ENCODE results near the gene COPS7A.

COPS7A gene

DNA sequence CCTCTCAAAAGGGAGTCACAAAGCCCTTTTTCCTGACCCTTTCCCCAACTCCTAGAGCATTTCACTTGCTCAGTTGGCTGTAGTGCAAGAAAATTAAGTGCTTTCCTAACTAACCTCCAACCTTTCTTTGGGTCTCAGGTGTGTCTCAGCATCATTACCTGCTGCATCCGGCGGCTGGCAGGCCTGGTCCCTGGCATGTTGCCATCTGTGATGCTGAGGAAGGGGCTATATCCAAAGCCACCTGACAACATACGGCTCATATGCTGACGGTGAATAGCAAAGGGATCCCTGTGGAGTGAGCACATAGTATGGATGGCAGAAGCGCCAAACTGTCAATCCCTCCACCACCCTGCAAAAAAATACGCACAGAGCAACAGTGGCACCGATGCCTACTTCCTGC, 27.9 kb downstream of the COPS7A start:
- no peak for DNase-seq (ENCODE audit: low spot score)

DNA sequence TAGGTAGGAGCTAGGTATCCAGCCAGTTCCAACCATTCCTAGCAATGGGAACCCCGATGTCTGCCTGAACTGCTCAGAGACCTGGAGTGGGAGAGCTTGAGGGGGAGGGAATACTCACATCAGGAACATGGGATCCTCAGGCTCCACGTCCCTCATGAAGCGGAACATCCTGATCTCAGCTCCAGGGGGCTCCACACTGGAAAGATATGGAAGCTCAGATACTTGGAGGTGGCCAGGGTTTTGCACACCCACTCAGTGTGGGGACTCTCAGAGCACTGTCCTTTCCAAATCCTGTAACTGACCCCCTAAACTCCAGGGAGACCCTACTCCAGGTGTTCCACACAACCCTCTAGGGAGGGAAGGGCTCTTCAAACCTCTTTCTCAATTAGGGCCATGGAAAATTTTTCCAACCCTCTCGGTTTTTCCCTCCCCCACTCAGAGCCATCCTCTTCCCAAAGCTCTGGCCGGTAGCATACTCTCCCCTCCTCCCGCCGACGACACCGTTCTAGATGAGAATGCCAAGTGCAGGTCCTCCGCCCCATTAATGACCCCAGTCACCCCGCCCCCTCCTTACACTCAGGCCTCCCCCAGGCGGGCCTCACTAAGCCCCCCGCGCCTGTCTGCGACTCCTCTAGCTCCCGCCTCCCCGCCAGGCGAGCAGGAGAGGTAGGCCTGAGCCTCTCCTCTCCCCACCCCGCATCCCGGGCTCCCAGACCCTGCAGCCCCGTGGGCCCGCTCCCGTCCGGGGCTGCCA, 28.5 kb downstream of the COPS7A start:
- no peak for DNase-seq (ENCODE audit: low spot score)

DNA sequence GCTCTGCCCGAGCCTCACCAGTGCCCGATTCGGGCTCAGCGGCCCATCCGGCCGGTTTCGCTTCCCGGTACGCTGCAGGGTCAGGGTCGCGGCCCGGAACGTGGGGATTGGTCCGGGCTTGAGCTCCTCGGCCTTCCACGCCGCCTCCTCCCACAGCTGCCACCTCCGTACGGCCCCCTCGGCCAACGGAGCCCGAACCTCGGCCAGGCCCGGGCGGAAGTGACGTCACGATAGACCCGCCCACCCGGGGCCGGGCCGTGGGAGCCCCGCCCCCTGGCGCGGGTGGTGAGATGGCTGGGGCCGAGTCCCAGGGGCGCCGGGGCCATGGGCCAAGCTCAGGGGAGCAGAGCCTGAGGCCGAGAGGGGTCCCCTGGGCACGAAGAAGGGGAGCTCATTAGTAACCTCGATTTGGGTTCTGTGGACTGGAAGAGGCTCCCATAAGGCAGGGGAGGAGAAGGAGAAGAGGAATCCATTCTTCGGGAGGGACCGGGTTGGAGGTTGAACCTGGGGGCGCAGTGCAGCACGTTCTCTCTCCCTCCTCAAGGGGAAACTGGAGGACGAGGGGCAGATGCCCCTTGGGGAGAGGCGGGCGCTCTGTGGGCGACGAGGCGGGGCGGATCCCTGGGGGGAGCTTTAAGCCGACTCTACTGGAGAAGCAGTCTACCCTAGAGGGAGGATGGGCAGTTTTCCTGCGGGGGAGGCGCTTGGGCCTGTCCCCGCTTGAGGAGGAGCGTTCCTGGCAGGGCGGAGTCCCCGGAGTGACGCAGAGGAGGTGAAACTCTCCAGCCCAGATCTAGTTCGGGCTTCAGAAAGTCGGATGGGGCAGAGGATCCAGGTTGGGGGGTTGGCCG, 29.3 kb downstream of the COPS7A start, which contains the start of gene MLF2:
MLF2 (minus strand) TSS at position 221 of the 851 bp plus-strand sequence. CDS start 807 bp downstream, outside the sequence.
- DNase-seq (ENCODE audit: low spot score): peak; percentile 98

DNA sequence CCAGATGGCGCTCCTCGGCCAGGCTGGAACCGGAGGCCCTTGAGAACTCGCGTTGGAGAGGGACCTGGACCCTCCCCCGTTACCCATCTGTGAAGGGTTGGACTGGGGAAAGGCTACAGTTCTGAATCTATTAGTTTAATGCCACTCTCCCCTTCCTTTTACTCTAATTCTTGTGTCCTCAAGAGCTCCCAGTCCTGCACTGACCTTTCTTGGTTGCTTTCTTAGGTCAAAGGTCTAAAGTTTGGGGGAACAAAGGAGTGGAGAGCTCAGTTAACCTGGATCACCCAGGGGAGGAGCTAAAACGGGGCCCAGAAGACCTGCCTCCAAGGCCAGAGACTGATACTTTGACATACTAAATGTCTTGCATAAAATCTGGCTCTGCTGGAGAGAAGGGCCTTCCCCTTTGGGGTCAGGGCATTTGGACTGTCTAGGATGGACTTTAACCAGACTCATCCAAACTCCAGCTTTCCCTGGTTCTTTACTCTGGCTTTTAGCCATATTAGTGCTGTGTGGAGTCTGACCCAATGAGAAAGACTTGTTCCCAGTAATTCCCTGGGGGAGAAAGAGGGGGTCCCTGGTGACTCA, 30.0 kb downstream of the COPS7A start:
- DNase-seq (ENCODE audit: low spot score): no peak

DNA sequence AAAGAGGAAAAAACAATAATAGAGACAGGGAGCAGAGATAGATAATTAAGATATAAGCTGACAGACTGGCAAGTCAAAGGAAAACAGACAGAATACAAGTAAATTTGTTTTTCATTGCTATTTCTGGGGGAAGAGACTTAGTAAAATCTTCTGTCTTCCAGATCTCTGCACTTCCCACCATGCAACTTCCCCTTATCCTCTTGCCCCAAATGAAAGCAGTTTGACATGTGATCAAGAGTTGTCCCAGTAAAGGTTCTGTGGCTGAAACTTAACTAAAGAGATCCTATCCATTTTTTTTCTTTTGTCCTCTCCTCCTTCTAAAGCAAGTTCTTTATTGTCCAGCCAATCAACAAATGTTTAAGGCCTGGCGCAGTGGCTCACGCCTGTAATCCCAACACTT, 30.6 kb downstream of the COPS7A start:
- no peak for DNase-seq (ENCODE audit: low spot score)

DNA sequence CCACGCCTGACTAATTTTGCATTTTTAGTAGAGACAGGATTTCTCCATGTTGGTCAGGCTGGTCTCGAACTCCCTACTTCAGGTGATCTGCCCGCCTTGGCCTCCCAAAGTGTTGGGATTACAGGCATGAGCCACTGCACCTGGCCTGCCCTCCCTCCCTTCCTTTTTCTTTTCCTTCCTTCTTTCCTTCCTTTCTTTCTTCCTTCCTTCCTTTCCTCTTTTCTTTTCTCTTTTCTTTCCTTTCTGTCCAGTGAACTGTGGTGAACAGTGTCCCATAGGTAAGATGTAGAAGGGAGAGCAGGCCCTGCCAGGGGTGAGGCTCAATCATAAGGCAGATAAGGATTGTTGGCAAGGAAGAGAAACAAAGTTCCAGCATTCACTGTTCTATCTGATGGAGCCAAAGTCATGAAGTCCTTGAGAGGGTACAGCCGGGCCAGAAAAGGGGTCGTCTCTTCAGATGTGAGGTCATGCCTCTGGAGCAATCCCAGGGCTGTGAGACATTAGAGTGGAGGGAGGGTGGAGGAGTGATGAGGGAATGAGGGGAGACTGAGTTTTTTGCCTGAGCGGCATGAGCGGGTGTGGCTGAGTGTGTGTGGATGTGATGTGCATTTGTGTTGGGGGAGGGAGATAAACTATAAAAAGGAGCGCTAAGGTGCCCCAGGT, 33.3 kb downstream of the COPS7A start:
- DNase-seq (ENCODE audit: low spot score): no peak

DNA sequence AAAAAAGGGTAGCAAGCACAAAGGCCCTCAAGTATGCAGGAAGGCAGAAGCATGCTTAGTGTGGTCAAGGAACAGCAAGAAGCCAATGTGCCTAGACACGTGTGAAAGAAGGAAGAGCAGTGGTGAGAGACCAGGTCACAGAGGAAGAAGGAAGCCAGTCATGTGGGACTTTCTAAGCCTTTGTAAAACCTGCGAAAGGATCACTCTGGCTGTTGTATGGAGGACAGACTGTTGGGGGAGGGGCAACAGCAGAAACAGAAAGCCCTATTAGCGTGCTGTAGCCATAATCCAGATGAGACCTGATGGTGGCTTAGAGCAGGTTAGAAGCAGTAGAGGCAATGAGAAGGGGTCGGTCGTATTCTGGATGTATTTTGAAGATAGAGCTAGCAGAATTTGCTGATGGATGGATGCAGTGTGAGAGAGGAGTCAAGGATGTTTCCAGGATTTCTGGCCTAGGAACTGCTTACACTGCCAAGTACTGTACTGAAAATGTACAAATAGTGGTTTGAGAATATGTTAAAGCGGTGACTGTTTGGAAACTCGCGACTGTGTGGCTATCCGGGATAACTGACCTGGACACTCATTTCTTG, 34.8 kb downstream of the COPS7A start:
- no peak for DNase-seq (ENCODE audit: low spot score)

DNA sequence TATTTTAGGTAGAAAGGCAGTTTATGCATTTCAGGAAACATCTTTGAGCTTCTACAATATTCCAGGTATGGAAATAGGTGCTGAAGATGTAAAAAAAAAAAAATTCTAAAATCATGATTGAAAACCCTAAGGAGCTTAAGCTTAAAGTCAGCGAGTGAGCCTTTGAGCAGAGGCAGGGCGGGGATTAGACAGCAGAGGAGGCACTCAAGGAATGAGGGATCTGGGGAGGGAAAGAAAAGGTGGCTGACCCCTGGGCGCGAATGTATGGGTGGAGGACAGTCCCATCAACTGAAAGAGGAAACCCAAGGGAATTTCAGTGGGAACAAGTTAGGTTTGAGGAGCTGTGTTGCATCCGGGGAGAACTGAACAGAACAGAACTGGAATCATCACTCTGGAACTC, 35.9 kb downstream of the COPS7A start:
- no peak for DNase-seq (ENCODE audit: low spot score)

DNA sequence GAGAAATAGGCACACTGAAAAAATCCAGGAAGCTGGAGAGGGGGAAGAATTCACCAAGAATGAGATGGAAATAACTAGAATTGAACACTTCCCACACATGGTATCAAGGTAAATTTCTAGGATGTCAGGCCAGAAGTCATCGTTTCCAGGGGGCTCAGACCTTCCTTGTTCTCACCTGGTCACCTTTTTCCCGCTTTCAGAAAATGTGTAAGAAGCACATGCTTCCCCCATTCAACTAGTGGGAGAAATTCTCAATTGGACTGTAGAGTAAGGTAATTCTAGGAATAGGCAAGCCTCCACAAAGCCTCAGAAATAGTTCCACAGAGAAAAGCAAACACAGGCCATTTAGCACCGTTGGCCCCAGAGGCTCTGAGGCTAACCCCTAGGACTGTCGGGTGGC, 39.5 kb downstream of the COPS7A start:
- no peak for DNase-seq (ENCODE audit: low spot score)

DNA sequence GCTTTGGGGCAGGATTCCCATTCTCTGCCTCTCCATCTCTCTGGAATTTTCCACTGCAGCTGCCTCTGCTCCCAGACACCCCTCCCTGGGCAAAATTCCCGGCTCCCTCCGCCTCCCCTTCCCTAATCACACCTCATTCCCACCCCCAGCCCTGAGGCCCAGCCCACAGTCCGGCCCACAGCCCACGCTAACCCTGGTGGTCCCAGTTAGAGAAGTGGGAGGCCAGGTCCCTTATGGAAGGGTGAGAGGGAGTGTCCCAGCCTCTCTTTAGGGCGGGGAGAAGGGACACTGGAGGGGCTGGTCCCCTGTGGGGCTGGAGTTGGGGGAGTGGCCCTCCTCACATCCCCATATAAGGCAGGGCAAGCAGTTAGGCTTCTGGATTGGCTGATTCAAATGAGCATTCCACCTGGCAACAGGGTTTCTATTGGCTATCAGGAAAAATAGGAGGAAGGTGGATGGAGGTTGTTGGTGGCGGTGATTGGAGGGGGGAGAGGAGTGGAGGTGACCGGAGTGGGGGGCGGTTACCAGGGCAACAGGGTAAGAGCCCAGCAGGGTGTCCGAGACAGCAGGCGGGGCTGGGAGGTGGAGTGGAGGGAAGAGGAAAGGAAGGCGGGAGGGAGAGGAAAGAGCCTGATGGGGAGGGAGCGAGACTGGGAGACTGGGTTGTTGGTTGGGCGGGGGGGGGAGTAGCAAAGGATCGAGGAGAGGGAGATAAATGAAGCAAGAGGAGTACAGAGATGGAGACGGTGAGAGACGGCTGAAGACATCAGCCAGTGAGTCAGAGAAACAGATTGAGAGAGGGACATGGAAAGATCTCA, 40.4 kb downstream of the COPS7A start:
- peak; percentile 82 for DNase-seq (ENCODE audit: low spot score)

DNA sequence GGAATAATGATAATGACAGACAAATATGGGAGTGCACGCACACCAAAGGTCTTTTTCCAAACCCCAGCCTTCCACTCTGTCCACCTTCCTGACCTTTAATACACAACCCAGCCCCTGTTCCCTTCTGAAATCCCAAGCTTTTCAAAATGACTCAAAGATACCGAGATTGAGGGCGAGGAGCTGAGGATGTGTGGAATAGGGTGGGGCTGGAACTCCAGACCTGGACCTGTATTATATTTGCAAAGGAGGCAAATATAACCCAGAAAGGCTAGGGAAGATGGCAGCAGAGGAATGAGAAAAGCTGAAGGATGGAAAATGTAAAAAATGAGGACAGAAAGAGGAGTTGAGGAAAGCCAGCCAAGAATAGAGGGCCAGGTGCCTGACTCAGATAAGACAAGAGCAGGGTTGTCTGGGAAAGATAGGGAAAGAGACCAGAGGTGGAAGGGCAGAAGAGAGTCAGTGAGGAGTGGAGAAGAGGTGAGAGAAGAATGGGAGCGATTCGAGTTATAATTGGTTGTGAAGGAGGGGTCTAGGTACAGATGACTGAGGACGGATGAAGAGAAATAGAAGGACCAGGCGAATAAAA, 41.3 kb downstream of the COPS7A start:
- DNase-seq (ENCODE audit: low spot score): no peak

DNA sequence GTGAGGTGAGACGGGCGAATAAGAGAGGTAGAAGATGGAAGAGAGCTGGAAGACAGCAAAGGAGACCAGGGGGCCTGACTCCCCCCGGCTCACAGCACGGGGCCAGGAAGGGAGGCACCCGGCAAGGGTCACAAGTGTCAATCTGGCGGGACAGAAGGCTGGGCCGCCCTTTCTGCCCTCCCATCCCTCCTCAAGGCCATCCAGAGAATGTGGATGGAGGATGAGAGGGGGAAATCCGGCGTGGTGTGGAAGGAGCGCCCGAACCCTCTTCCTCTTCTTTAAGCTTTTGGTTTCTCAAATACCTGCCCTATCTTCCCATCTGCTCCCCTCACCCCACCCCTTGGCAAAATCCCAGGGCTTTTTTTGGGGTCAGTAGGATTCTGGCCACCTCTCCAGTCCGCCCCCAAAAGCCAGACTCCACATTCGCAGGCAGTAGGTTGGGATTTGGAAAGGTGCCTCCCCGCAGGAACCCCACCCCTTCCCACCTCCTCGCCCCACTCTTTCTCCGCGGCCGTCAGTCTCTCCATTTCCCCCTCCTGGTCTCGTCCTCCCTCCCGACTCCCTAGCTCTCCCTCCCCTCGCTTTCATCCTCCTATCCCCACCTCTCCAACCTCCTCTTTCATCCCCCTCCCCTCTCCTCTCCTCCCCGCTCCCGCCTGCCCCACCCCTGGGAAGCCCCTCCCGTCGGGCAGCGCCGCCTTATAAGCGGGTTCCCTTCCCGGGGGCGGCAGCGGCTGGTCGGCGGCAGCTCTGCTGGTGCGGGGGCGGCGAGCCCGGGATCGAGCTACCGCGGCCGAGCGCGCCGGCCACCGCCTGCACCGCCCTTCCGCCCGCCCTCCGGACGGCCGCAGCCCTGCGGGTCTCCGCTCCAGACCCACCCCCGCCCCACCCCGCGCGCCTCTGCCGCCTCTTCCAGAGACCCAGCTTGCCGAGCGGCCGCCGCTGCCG, 42.1 kb downstream of the COPS7A start, which contains the start of gene PTMS:
PTMS (plus strand) TSS at position 730 of the 948 bp plus-strand sequence. CDS start 343 bp downstream, outside the sequence.
- no peak for DNase-seq (ENCODE audit: low spot score)

DNA sequence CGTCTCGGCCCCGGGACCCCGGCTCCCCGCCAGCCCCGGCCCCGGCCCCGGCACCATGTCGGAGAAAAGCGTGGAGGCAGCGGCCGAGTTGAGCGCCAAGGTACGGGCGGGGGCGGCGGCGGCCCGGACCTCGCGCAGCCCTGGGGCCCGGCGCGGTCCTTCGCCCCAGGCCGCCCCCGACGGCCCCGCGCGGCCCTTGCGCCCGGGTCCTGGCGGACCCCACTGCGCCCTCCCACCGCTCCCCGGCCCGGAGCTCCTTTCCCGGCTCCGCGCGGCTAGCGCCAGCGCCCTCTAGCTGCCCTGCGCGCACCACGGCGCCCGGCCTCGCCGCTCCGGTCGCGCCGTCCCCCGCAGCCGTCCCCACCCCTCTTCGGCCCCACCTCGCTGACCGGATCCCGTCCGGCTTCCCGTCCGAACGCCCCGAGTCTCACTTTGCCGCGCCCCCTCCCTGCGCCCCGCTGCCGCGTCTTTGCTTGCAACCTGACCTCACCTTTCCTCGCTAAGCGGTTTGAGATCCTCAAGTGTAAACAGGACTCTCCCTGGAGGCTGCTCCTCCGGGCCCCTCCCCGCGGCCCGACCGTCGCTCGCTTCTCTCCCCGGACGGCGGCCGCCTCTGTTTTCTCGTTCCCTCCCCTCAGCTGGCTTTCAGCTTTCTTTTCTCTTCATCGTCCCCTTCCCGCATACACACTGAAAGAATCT, 43.0 kb downstream of the COPS7A start:
- DNase-seq (ENCODE audit: low spot score): no peak

DNA sequence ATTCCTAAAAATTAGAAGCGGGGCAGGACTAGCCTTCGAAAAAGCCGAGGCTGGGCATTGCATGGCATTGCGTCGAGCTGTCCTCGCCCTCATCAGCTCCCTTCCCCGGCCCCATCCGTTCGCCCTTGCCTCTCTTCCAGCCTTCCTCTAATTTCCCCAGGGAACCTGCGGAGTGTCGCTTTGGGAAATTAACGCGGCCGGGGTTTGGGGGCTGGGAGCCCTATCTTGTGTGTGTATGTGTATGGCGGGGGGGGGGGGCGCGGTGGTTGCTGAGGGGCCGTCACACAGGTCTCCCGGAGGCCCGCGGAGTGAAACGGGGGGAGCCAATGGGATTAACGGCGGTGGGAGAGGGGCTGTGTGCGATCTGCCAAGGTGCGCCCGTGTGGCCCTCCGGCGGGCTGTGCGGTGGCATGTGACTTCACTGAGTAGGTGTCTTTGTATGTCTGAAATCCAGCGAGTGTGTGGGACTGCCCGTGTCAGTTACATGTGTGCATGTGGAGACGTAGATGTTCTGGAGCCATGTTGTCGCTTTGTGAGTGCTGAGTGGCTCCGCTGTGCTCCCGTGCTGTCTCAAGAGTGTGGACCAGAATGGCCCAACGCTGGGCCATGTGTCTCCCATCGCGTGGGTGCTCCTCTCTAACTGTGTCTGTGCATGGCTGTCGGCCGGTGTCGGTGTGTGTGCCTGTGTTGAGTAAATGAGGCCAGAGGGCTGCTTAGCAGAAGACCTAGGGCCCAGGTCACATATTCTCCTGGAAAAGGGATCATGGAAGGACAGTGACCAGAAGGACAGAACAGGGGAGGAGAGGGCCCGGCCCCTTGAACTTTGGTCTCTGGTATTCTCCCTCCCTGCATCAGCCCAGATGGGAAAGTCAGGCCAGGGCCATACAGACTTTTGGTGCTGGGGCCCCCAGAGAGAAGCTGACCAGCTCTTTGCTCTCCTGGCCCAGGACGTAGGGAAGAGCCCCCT, 43.8 kb downstream of the COPS7A start:
- DNase-seq (ENCODE audit: low spot score): no peak

DNA sequence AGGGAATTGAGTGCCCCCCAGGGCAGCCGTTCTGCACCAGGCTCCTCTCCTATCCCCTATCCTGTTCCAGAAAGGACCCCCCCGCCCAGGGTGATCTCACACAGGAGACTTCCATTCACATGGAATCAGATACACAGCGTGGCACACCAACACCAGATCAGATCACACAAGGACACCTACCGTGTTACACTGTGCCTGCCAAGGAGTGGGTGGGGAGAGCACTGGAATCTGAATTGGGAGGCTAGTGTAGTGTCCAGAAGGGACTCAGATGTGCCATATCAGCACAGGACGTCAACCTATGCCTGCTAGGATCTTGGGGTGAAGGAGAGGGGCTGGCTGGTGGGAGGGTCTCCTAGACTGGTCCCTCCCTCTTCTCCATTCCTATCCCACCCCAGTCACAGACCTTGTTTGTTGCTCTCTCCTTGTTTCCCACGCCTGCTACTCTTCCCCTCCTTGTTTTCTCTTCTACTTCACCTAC, 44.6 kb downstream of the COPS7A start:
- DNase-seq (ENCODE audit: low spot score): no peak

DNA sequence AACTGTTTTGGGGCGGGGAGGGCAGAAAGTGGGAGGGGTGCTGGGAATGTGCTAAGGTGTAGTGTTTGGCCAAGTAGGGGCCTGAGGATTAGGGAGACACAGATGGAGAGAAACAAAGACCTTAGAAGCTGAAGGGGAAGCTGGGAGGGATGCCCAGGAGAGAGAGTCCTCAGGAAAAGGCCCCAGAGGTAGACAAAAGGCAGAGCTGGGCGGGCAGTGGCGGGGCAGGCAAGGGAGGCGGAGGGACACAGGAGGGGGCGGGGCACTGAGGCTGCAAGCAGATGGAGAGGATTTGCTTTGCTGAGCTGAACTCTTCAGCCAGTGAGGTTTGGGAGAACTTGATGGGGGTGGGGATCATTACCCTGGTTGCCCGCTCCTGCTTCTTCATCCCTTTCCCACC, 45.1 kb downstream of the COPS7A start:
- no peak for DNase-seq (ENCODE audit: low spot score)

DNA sequence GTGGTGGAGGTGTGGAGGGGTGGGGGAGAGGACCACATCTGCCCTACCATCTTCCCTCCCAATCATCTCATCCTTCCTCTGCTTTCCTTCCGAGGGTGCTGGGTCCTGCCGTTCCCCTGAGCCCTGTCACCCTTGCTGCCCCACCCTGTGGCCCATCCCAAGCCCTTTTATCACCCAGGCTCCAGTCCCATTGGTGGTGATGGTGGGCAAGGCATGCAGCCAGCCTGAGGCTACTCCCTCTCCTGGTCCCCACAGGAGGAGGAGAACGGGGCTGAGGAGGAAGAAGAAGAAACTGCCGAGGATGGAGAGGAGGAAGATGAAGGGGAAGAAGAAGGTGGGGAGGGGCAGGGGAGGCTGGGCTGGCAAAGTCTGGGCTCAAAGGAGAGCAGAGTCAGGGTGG, 45.8 kb downstream of the COPS7A start:
- DNase-seq (ENCODE audit: low spot score): no peak
